Loucy (cell line): ENCODE data around the gene DHX9.

Source experiments
- H2AFZ ChIP-seq: fragments of 200-600 bp; sonication (generic); 2 replicates; pipeline ENCODE4 v1.6.0; 2016; ENCODE audit warnings: antibody characterized with exemption, mild to moderate bottlenecking, low read length, moderate library complexity
- H3F3A ChIP-seq: fragments of 200-600 bp; 2 replicates; pipeline ENCODE4 v1.6.0; 2016; ENCODE audit warnings: antibody characterized with exemption, low read depth, mild to moderate bottlenecking
- H3K27me3 ChIP-seq: fragments of 200-600 bp; sonication (generic); 2 replicates; pipeline ENCODE4 v1.6.1; 2014; ENCODE audit warnings: low read length, mild to moderate bottlenecking; ENCODE audit not compliant: insufficient read depth, poor library complexity, severe bottlenecking
- H3K36me3 ChIP-seq: fragments of 200-600 bp; sonication (generic); 2 replicates; pipeline ENCODE4 v1.6.1; 2016; ENCODE audit warnings: low read length; ENCODE audit not compliant: insufficient read depth
- H3K4me1 ChIP-seq: fragments of 200-600 bp; sonication (generic); 2 replicates; pipeline ENCODE4 v1.5.1; 2014; ENCODE audit warnings: low read length, mild to moderate bottlenecking; ENCODE audit not compliant: insufficient read depth, poor library complexity, severe bottlenecking
- H3K4me2 ChIP-seq: fragments of 200-600 bp; sonication (generic); 2 replicates; pipeline ENCODE4 v1.6.0; 2014; ENCODE audit warnings: antibody characterized with exemption, low read length, low read depth, mild to moderate bottlenecking; ENCODE audit not compliant: poor library complexity, severe bottlenecking
- H3K4me3 ChIP-seq: fragments of 200-600 bp; sonication (generic); 2 replicates; pipeline ENCODE4 v1.5.1; 2014; ENCODE audit warnings: low read length, mild to moderate bottlenecking, mixed read lengths; ENCODE audit not compliant: poor library complexity, severe bottlenecking
- H3K79me2 ChIP-seq: fragments of 200-600 bp; sonication (generic); 2 replicates; pipeline ENCODE4 v1.6.1; 2014; ENCODE audit warnings: low read length; ENCODE audit not compliant: insufficient read depth
- H3K9ac ChIP-seq: fragments of 200-600 bp; sonication (generic); 2 replicates; pipeline ENCODE4 v1.6.0; 2014; ENCODE audit warnings: mild to moderate bottlenecking, low read depth, low read length, moderate library complexity; ENCODE audit not compliant: poor library complexity, severe bottlenecking
- H3K9me2 ChIP-seq: fragments of 200-600 bp; sonication (generic); replicated peaks from 2 replicates; pipeline ENCODE4 v1.6.1; 2016; ENCODE audit warnings: low read depth, low read length, mixed read lengths
- H3K9me3 ChIP-seq: fragments of 200-600 bp; sonication (generic); 2 replicates; pipeline ENCODE4 v1.6.1; 2014; ENCODE audit warnings: mild to moderate bottlenecking, antibody characterized with exemption, low read length, low read depth; ENCODE audit not compliant: insufficient read depth
- H4K20me1 ChIP-seq: fragments of 200-600 bp; sonication (generic); 2 replicates; pipeline ENCODE4 v1.6.0; 2014; ENCODE audit warnings: antibody characterized with exemption, low read length, mild to moderate bottlenecking; ENCODE audit not compliant: insufficient read depth, poor library complexity, severe bottlenecking
- CTCF ChIP-seq: fragments of 200-600 bp; sonication (generic); conservative IDR thresholded peaks from 2 replicates; pipeline ENCODE4 v1.5.1; 2014; ENCODE audit warnings: mild to moderate bottlenecking, antibody characterized with exemption, low read length
- EZH2phosphoT487 ChIP-seq: fragments of 200-600 bp; IDR thresholded peaks from 2 replicates; pipeline ENCODE4 v1.6.1; 2018; ENCODE audit warnings: antibody characterized with exemption, mild to moderate bottlenecking, moderate library complexity, borderline replicate concordance

The DHX9 gene

GRCh38 chr1:182930985-182931384 is 91.8 kb downstream of the DHX9 start:
- peaks cover 35% of the 10 kb centered on the region for H3K4me1 ChIP-seq
- peak overlapping the region; percentile 37 for H3K4me2 ChIP-seq
- TF ChIP-seq EZH2phosphoT487 (no peak), CTCF (no peak)
- H3K79me2 ChIP-seq, result no peaks in the 10 kb centered on the region
- no peak overlapping the region for H2AFZ ChIP-seq
- H3K9me2 ChIP-seq, result no peaks in the 10 kb centered on the region
- no peaks in the 10 kb centered on the region for H3K36me3 ChIP-seq
- H3F3A ChIP-seq, result peaks cover 12% of the 10 kb centered on the region; the same call in 1 of the 2 replicates
- H3K4me3 ChIP-seq, result no peak overlapping the region
- H3K27me3 ChIP-seq, result no peaks in the 10 kb centered on the region
- H3K9me3 ChIP-seq, result peaks cover 11% of the 10 kb centered on the region
- no peak overlapping the region for H3K9ac ChIP-seq
- no peaks in the 10 kb centered on the region for H4K20me1 ChIP-seq

- Histone ChIP-seq H3K9me3 (peaks cover 11% of the 10 kb centered on the region), H3K27me3 (no peaks in the 10 kb centered on the region), H3K4me1 (peaks cover 7% of the 10 kb centered on the region), H3K79me2 (no peaks in the 10 kb centered on the region), H3K9ac (no peak overlapping the region), H3K36me3 (no peaks in the 10 kb centered on the region), H3K9me2 (no peaks in the 10 kb centered on the region), H3K4me2 (no peak overlapping the region), H3K4me3 (no peak overlapping the region), H4K20me1 (no peaks in the 10 kb centered on the region), H3F3A (no peaks in the 10 kb centered on the region), H2AFZ (no peak overlapping the region)
- TF ChIP-seq CTCF (no peak), EZH2phosphoT487 (no peak)
These were observed 96.6 kb downstream of the DHX9 start for GRCh38 chr1:182935716-182936115.
